ENCODE data around the gene SPDYE1.
A peak's percentile ranks its signal among the peaks of the same experiment; 100 is the strongest.
"Not testable (repeated sequence)": the region's sequence is repeated elsewhere in the genome, so short reads cannot be mapped to it uniquely, and the experiment has no call there.

Gene SPDYE1

GRCh38 chr7:43997532-43997931 is at the start of gene SPDYE1:
SPDYE1 (plus strand) TSS chr7:43997897; CDS start chr7:43999950, 2,053 bp downstream.
- DNase-seq: not testable (repeated sequence)

GRCh38 chr7:43952028-43952427 is 45.7 kb upstream of the SPDYE1 start:
- no peak for DNase-seq

GRCh38 chr7:43953071-43953470 is 44.6 kb upstream of the SPDYE1 start:
- no peak for DNase-seq

- DNase-seq: peak; percentile 55
These were observed 43.0 kb upstream of the SPDYE1 start for GRCh38 chr7:43954524-43955228.

GRCh38 chr7:43956027-43956426 is 41.7 kb upstream of the SPDYE1 start:
- no peak for DNase-seq

GRCh38 chr7:43960933-43961332 is 36.8 kb upstream of the SPDYE1 start:
- DNase-seq: no peak

- DNase-seq: not testable (repeated sequence)
These were observed 31.3 kb upstream of the SPDYE1 start for GRCh38 chr7:43966392-43966791.

- peak; percentile 24 for DNase-seq
These were observed 29.3 kb upstream of the SPDYE1 start for GRCh38 chr7:43968172-43969040.

GRCh38 chr7:43969586-43969985 is 28.1 kb upstream of the SPDYE1 start:
- not testable (repeated sequence) for DNase-seq

- DNase-seq: not testable (repeated sequence)
These were observed 27.0 kb upstream of the SPDYE1 start for GRCh38 chr7:43970698-43971097.

GRCh38 chr7:43974033-43974573 is 23.6 kb upstream of the SPDYE1 start:
- DNase-seq: peak; percentile 6

GRCh38 chr7:43974725-43975482 is 22.8 kb upstream of the SPDYE1 start:
- not testable (repeated sequence) for DNase-seq

- no peak for DNase-seq
These were observed 20.2 kb upstream of the SPDYE1 start for GRCh38 chr7:43977525-43977924.

GRCh38 chr7:43978102-43978501 is 19.6 kb upstream of the SPDYE1 start:
- not testable (repeated sequence) for DNase-seq

GRCh38 chr7:43982848-43983247 is 14.8 kb upstream of the SPDYE1 start:
- not testable (repeated sequence) for DNase-seq

GRCh38 chr7:43983736-43984135 is 14.0 kb upstream of the SPDYE1 start:
- DNase-seq: not testable (repeated sequence)

GRCh38 chr7:43985904-43986864 is 11.5 kb upstream of the SPDYE1 start:
- peak; percentile 69 for DNase-seq

GRCh38 chr7:43987476-43987875 is 10.2 kb upstream of the SPDYE1 start:
- not testable (repeated sequence) for DNase-seq

GRCh38 chr7:43990011-43990585 is 7.6 kb upstream of the SPDYE1 start:
- DNase-seq: not testable (repeated sequence)

- DNase-seq: not testable (repeated sequence)
These were observed 6.9 kb upstream of the SPDYE1 start for GRCh38 chr7:43990829-43991228.

- peak; percentile 68 for DNase-seq
These were observed 4.8 kb upstream of the SPDYE1 start for GRCh38 chr7:43992896-43993295.
